Cerebellar nuclear complex (tissue), 1 donor: Measurements from ENCODE around the gene ERCC6L.

ENCODE experiments used
- DNase-seq, 2 experiments: peaks; one replicate each; lab custom pipeline; 2025; lab: John Stamatoyannopoulos, UW

ERCC6L gene

GRCh38 chrX:72159769-72160168, 79.1 kb downstream of the ERCC6L start:
- DNase-seq, result no peak

- DNase-seq, result no peak
Measured at GRCh38 chrX:72158773-72159172, 80.1 kb downstream of the ERCC6L start.
